ENCODE measurements around the gene NFAT5. TPM values are rescaled to one million over a fixed set of nuclear protein-coding genes. Genes with fewer than 3 reads are reported as not detected.
A peak's percentile ranks its signal among the peaks of the same experiment; 100 is the strongest.
"Not testable (repeated sequence)": the region's sequence is repeated elsewhere in the genome, so short reads cannot be mapped to it uniquely, and the experiment has no call there.

NFAT5 gene
- polyA plus RNA-seq, 1 donor = 26.8 TPM

GRCh38 chr16:69554495-69554894, 11.3 kb upstream of the NFAT5 start:
- DNase-seq = no peak
- Histone ChIP-seq H3K27me3 (ENCODE audit: control insufficient read depth, insufficient read depth, low read length) (no peaks in the 10 kb centered on the region), H3K9me3 (ENCODE audit: control insufficient read depth, low read depth, low read length) (no peaks in the 10 kb centered on the region), H3K27ac (ENCODE audit: low read length) (no peak overlapping the region), H3K4me3 (ENCODE audit: low read length) (no peak overlapping the region), H3K36me3 (ENCODE audit: control insufficient read depth, insufficient read depth, low read length) (no peaks in the 10 kb centered on the region), H3K4me1 (ENCODE audit: control insufficient read depth, insufficient read depth, low read length) (no peaks in the 10 kb centered on the region)
- WGBS (ENCODE audit: insufficient coverage, low lambda C conversion rate) = 100% methylated on average over 1 of the region's 2 CpGs

DNA sequence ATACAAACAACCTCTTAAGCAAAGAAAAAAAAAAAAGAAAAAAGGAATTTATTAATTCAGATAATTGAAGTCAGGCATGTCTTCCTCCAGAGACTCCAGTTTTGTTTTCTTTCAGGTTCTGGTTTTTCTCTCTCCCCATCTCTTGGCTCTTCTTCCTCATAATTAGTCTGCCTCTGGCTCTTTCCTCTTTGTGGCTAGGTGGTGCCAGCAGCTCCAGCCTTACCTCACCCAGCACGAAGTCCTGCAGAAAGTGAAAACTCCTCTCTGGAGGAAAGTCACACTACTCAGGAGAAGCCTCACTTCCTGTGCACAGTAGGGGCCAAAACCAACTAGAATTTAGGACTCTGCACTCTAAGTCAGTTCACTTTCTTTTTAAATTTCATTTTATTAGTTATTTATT, 10.3 kb upstream of the NFAT5 start:
- Histone ChIP-seq H3K9me3 (ENCODE audit: control insufficient read depth, low read depth, low read length) (no peaks in the 10 kb centered on the region), H3K4me1 (ENCODE audit: control insufficient read depth, insufficient read depth, low read length) (no peaks in the 10 kb centered on the region), H3K27me3 (ENCODE audit: control insufficient read depth, insufficient read depth, low read length) (no peaks in the 10 kb centered on the region), H3K4me3 (ENCODE audit: low read length) (no peak overlapping the region), H3K27ac (ENCODE audit: low read length) (no peak overlapping the region), H3K36me3 (ENCODE audit: control insufficient read depth, insufficient read depth, low read length) (no peaks in the 10 kb centered on the region)
- peak in 1 of 2 donors; percentile 11 for DNase-seq
- no CpG with 5 or more reads among the region's 1 CpG for WGBS (ENCODE audit: insufficient coverage, low lambda C conversion rate)

- DNase-seq = no peak
- H3K27ac ChIP-seq (ENCODE audit: low read length) = no peak overlapping the region
- no peaks in the 10 kb centered on the region for H3K9me3 ChIP-seq (ENCODE audit: control insufficient read depth, low read depth, low read length)
- no peaks in the 10 kb centered on the region for H3K4me1 ChIP-seq (ENCODE audit: control insufficient read depth, insufficient read depth, low read length)
- no peaks in the 10 kb centered on the region for H3K36me3 ChIP-seq (ENCODE audit: control insufficient read depth, insufficient read depth, low read length)
- no CpG with 5 or more reads among the region's 2 CpGs for WGBS (ENCODE audit: insufficient coverage, low lambda C conversion rate)
- H3K4me3 ChIP-seq (ENCODE audit: low read length) = no peak overlapping the region
- no peaks in the 10 kb centered on the region for H3K27me3 ChIP-seq (ENCODE audit: control insufficient read depth, insufficient read depth, low read length)
Observed at GRCh38 chr16:69555867-69556266, 9.9 kb upstream of the NFAT5 start.

- Histone ChIP-seq H3K27ac (ENCODE audit: low read length) (no peak overlapping the region), H3K9me3 (ENCODE audit: control insufficient read depth, low read depth, low read length) (no peaks in the 10 kb centered on the region), H3K36me3 (ENCODE audit: control insufficient read depth, insufficient read depth, low read length) (no peaks in the 10 kb centered on the region), H3K4me1 (ENCODE audit: control insufficient read depth, insufficient read depth, low read length) (peaks cover 17% of the 10 kb centered on the region), H3K27me3 (ENCODE audit: control insufficient read depth, insufficient read depth, low read length) (no peaks in the 10 kb centered on the region), H3K4me3 (ENCODE audit: low read length) (no peak overlapping the region)
- DNase-seq = no peak
- no CpG with 5 or more reads among the region's 2 CpGs for WGBS (ENCODE audit: insufficient coverage, low lambda C conversion rate)
Observed at GRCh38 chr16:69559164-69559563, 6.6 kb upstream of the NFAT5 start.

GRCh38 chr16:69561367-69561766, 4.4 kb upstream of the NFAT5 start:
- not testable (repeated sequence) for H3K9me3 ChIP-seq (ENCODE audit: control insufficient read depth, low read depth, low read length); DNase-seq; H3K36me3 ChIP-seq (ENCODE audit: control insufficient read depth, insufficient read depth, low read length); H3K4me3 ChIP-seq (ENCODE audit: low read length); H3K27me3 ChIP-seq (ENCODE audit: control insufficient read depth, insufficient read depth, low read length)
- 100% methylated on average over 1 of the region's 2 CpGs for WGBS (ENCODE audit: insufficient coverage, low lambda C conversion rate)
- peaks cover 22% of the 10 kb centered on the region for H3K4me1 ChIP-seq (ENCODE audit: control insufficient read depth, insufficient read depth, low read length)
- H3K27ac ChIP-seq (ENCODE audit: low read length) = peak overlapping the region; percentile 56

- Histone ChIP-seq H3K36me3 (ENCODE audit: control insufficient read depth, insufficient read depth, low read length) (no peaks in the 10 kb centered on the region), H3K27ac (ENCODE audit: low read length) (peak overlapping the region; percentile 71), H3K4me1 (ENCODE audit: control insufficient read depth, insufficient read depth, low read length) (peaks cover 22% of the 10 kb centered on the region), H3K9me3 (ENCODE audit: control insufficient read depth, low read depth, low read length) (no peaks in the 10 kb centered on the region), H3K4me3 (ENCODE audit: low read length) (no peak overlapping the region), H3K27me3 (ENCODE audit: control insufficient read depth, insufficient read depth, low read length) (no peaks in the 10 kb centered on the region)
- peak; percentile 73 to 86 for DNase-seq
Observed at GRCh38 chr16:69561901-69562300, 3.9 kb upstream of the NFAT5 start.

DNA sequence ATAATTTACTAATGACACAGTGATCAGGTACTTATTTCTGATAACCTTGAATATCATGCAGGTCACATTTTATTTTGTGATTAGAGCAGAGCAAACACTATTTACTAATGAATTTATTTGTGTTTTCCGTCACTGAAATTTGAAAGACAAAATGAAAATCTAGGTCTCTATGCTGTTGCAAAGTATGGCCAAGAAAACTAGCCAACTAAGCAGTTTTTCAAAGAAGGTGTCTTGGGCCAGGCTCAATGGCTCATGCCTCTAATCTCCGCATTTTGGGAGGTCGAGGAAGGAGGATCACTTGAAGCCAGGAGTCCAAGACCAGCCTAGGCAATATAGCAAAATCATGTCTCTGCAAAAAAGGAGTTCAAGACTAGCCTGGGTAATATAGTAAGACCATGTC, 3.0 kb upstream of the NFAT5 start:
- no peak for DNase-seq
- Histone ChIP-seq H3K4me1 (ENCODE audit: control insufficient read depth, insufficient read depth, low read length) (peaks cover 22% of the 10 kb centered on the region), H3K36me3 (ENCODE audit: control insufficient read depth, insufficient read depth, low read length) (no peaks in the 10 kb centered on the region), H3K27ac (ENCODE audit: low read length) (no peak overlapping the region), H3K4me3 (ENCODE audit: low read length) (no peak overlapping the region), H3K9me3 (ENCODE audit: control insufficient read depth, low read depth, low read length) (no peaks in the 10 kb centered on the region), H3K27me3 (ENCODE audit: control insufficient read depth, insufficient read depth, low read length) (no peaks in the 10 kb centered on the region)
- WGBS (ENCODE audit: insufficient coverage, low lambda C conversion rate) = 100% methylated on average over 1 of the region's 3 CpGs

DNA sequence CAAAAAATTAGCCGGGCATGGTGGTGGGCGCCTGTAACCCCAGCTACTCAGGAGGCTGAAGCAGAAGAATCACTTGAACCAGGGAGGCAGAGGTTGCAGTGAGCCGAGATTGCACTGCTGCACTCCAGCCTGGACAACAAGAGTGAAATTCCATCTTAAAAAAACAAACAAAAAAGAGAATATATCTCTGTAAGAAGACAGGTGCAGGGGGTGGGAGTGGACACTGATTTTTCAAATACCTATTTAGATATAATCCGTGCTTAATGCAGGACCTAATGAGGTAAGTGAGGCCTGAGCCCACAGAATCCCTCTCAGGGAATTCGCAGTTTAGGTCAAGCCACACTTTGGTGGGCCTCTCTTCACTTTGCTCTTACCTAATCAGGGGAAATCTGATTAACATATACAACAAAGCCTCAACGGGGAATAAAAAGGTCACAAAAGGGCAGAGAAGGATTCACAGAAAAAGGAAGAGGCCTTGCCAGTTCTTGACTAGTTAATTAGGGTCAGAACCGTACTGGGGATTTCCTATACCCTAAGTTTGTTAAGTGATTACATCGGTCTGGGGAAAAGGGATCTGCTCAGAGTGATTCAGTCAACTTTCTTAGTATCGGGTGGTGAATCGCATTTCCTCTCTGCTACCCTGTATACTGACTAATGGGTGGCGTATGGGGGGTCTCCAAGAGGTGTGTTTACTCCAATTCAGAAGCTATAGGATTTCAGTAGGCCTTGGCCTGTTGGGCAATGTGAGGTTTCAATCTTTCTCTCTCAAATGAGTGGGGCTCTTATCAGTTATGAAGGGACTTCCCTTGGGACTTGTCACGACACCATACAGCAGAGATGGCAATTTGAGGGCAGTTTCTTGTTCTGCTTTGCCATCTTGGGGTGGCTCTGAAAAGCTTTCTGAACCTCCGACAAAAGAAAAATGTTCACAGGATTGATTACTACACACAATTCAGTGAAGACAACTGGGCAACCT, 1.9 kb upstream of the NFAT5 start:
- WGBS (ENCODE audit: insufficient coverage, low lambda C conversion rate) = no CpG with 5 or more reads among the region's 13 CpGs
- DNase-seq = peak in 1 of 2 donors; percentile 48
- Histone ChIP-seq H3K9me3 (ENCODE audit: control insufficient read depth, low read depth, low read length) (no peaks in the 10 kb centered on the region), H3K36me3 (ENCODE audit: control insufficient read depth, insufficient read depth, low read length) (no peaks in the 10 kb centered on the region), H3K27ac (ENCODE audit: low read length) (peak overlapping the region; percentile 98), H3K27me3 (ENCODE audit: control insufficient read depth, insufficient read depth, low read length) (no peaks in the 10 kb centered on the region), H3K4me3 (ENCODE audit: low read length) (peak overlapping the region; percentile 79), H3K4me1 (ENCODE audit: control insufficient read depth, insufficient read depth, low read length) (peaks cover 22% of the 10 kb centered on the region)

- H3K27ac ChIP-seq (ENCODE audit: low read length) = peak overlapping the region; percentile 98
Observed at GRCh38 chr16:69564845-69565670, 708 bp upstream of the NFAT5 start.

DNA sequence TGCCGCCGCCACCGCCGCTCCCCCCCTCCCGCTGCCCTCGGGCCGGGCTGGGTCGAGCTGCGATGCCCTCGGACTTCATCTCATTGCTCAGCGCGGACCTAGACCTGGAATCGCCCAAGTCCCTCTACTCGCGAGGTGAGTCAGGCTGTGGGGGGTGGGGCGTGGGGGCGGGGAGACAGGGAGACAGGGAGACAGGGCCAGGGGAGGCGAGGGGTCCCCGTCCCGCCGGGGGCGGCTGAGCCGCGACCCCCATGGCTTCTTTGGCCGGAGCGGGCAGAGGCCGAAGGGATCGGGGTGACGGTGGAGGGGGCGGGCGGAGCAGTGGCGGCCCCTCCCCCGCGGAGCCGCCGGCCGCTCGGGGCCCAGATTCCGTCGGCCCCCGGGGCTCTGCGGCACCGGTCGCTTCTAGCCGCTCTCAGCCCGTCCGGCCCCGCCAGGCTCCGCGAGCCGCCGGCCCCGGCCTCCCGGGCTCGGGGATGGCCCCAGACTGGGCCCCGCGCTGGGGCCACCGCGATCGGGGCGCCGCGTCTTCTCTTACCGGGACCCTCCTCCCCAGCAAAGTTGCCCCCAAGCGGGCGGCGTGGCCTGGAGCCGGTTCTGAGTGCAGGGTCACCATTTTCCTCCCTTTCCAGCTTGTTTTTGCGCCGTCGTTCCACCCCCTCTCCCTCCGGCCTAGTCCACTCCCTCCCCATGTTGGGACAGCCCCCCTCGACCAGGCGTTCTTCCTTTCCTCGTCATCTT, 644 bp downstream of the NFAT5 start:
- no peaks in the 10 kb centered on the region for H3K9me3 ChIP-seq (ENCODE audit: control insufficient read depth, low read depth, low read length)
- H3K4me1 ChIP-seq (ENCODE audit: control insufficient read depth, insufficient read depth, low read length) = peaks cover 20% of the 10 kb centered on the region
- H3K4me3 ChIP-seq (ENCODE audit: low read length) = peak overlapping the region; percentile 96
- H3K27me3 ChIP-seq (ENCODE audit: control insufficient read depth, insufficient read depth, low read length) = no peaks in the 10 kb centered on the region
- WGBS (ENCODE audit: insufficient coverage, low lambda C conversion rate) = 0% methylated on average over 4 of the region's 75 CpGs
- DNase-seq = peak; percentile 16 to 71
- peaks cover 2% of the 10 kb centered on the region for H3K36me3 ChIP-seq (ENCODE audit: control insufficient read depth, insufficient read depth, low read length)
- H3K27ac ChIP-seq (ENCODE audit: low read length) = peak overlapping the region; percentile 96

More at GRCh38 chr16:69564845-69565670, 708 bp upstream of the NFAT5 start:
- H3K36me3 ChIP-seq (ENCODE audit: control insufficient read depth, insufficient read depth, low read length) = peaks cover 2% of the 10 kb centered on the region
- no peaks in the 10 kb centered on the region for H3K27me3 ChIP-seq (ENCODE audit: control insufficient read depth, insufficient read depth, low read length)
- H3K4me1 ChIP-seq (ENCODE audit: control insufficient read depth, insufficient read depth, low read length) = peaks cover 22% of the 10 kb centered on the region
- DNase-seq = no peak
- no peaks in the 10 kb centered on the region for H3K9me3 ChIP-seq (ENCODE audit: control insufficient read depth, low read depth, low read length)
- H3K4me3 ChIP-seq (ENCODE audit: low read length) = peak overlapping the region; percentile 79
- WGBS (ENCODE audit: insufficient coverage, low lambda C conversion rate) = 16% methylated on average over 3 of the region's 31 CpGs

Data from large intestine (tissue), 3 donors.